Hippocampal formation (tissue), 2 donors: Measurements from ENCODE around the gene UMAD1.
A peak's percentile ranks its signal among the peaks of the same experiment; 100 is the strongest.
"Not testable (repeated sequence)": the region's sequence is repeated elsewhere in the genome, so short reads cannot be mapped to it uniquely, and the experiment has no call there.

ENCODE experiments used
- DNase-seq, 2 donors: peaks; one replicate each; lab custom pipeline; 2025; lab: John Stamatoyannopoulos, UW

UMAD1 gene

DNA sequence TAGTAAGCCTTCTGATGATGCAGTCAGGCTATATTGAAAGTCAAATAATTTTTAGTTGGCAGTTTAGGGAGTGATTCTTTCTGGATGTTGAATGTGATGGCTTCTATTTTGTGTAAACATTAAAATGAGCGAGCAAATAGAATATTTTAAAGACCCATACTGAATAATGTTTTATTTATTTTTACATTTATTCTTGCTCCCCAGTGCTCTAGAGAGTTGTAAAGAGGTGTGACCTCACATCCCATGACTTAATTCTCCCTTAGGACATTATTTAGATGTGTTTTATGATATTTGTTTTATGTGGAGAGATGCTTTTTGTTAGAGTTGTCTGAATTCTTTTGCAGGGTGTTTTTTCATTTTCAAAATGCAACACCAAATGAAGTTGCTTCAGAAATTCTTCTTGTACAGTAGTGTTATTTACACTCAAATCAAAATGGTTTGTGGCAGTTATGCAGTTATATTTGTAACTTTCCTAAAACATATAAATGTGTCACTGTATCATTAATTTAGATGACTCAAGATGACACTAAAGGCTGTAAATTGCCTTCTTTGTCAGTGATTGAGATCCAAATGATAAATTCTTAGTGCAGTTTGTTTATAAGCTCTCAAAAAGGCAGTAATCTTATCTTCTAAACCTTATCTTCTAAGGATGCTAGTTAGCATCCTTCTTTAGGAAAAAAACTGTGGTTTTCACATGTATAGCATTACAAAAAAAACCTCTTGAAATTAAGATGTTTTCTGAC is 12.4 kb downstream of the UMAD1 start:
- DNase-seq = no peak

DNA sequence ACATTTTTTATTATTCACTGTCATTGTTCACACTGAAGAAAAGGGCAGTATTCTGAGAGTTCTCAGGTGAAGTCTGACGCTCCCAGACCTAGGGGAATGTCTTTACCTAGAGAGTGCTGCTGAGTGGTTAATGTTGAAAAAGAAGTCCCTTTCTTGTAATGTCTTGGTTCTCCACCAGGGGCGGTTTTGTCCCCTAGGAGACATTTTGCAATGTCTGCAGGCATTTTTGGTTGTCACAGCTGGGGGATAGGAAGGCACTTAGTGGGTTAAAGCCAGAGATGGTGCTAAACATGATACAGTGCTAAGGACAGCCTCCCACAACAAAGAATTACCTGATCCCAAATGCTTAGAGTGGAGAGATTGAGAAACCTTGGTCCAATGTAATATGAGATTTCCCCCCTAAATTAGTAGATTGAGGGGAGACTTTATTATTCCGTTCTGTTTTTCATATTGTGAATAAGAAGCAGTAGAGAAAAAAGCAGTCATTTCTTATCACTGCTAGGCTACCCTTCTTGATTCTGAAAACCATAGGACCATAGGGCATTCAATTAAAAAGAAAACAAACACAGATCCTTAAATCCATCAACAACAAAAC is 13.1 kb downstream of the UMAD1 start:
- no peak for DNase-seq

DNA sequence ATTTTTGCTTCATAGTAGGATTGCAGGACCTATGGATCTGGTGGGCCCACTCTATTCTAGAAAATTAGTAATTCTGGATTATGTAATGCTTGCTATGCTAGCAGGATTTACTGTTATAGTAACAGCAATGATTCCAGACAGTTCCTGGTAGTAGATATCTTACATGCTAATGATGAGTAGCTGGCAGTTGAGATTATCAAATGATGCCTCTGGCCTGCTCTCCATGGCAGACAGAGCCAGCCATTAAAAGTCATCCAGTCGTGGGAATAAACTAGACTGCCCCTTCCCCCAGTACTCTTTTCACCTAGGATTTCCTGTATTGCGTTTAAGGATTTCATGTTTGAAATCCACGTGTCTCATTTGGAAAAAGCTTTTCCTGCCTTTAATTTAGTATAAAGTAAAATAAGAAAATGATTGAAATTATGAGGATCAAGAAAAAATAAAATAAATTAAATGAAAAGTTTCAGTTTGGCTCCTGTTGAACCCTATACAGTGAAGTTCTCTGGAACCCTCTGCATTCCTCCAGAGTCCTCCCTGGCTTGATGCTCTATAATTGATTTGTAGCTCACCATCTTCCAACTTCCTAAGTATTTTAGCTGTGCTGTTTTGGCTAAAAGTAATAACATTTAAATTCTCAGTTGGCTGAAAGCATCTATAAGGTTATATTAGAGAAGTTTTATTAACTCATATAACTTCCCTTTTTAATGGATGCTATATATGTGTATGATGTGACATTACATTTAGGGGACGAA is 14.6 kb downstream of the UMAD1 start:
- DNase-seq = no peak

DNA sequence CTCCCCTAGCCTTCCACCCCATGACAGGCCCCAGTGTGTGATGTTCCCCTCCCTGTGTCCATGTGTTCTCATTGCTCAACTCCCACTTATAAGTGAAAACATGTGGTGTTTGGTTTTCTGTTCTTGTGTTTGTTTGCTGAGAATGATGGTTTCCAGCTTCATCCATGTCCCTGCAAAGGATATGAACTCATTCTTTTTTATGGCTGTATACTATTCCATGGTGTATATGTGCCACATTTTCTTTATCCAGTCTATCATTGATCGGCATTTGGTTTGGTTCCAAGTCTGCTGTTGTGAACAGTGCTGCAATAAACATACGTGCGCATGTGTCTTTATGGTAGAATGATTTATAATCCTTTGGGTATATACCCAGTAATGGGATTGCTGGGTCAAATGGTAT is 15.9 kb downstream of the UMAD1 start:
- not testable (repeated sequence) for DNase-seq

DNA sequence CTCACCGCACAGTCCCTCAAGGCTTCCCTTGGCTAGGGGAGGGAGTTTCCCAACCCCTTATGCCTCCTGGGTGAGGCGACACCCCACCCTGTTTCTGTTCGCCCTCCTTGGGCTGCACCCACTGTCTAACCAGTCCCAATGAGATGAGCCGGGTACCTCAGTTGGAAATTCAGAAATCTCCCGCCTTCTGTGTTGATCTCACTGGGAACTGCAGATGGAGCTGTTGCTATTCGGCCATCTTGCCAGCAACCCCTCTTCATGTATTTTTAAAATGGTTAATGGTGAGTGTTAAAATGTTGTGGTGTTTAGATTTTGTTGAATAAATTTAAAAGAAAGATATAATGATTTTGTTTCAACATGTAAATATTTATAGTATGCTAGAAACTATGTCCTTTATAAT is 22.0 kb downstream of the UMAD1 start:
- DNase-seq = no peak

DNA sequence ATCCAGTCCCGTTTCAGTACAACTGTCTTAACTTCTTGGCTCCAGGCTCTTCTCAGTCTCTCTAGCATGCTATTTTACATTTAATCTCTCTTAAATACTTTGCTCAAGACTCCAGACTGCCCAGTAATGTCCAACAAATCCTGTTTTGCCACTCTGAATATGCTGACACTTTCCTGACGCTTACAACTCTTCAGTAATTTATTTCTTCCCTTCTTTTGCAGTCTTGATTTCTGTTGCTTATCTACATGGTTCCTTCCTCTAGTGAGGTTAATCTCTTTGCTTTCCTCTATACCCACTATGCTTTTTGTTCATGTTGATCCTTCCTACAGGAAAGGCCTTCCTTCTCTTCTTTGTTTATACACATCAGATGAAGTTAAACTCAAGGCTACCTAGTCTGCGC is 23.7 kb downstream of the UMAD1 start:
- no peak for DNase-seq

DNA sequence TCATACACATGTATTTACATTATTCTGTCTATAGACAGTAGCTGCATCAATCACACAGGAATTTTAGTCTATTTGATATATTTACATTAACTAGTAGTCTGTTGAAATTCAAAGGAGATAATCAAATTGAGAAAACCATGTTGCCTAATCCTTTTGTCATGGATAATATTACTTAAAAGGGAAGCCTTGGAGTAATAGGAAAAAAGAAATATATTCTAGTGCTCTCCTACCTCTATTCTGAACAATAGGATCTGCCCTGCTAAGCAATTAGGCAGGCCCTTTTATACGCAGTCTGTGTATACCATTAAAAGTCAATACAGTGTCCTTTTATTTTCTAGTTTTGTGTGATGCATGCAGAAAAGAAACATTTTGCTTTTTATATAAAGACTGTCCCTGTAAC is 24.5 kb downstream of the UMAD1 start:
- no peak for DNase-seq

DNA sequence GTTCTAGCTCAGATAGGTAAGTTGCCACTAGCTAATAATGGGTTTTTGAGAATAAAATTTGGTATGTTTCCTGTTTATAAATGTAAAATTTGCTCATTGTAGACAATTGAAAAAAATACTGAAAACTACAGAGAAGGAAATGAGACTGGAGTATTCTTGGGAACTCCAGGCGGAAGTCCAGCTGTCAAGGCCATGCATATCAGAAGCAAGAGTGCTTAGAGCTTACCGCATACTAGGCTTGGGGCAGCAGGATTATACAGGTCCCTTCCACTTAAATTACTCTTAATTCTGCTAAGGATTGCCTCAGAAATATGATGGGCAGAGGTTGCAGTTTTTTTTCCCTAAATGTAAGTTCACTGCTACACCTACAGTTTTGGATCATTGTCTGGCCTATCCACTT is 26.6 kb downstream of the UMAD1 start:
- DNase-seq = no peak

DNA sequence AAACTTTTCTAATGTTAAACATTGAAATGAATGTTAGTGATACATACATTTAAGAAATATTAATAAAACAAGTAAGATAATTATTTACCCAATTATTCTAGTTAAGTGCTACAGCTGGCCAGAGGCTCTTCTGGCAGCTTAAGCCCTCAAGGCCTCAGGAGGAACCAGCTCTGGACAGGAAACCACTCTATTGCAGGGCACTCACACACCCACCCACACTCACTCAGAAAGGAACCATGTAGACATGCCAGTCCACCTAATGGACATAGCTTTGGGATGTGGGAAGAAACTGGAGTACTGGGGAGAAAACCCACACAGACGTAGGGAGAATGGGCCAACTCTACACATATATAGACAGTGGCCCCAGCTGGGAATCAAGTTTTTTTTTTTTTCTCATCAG is 28.2 kb downstream of the UMAD1 start:
- DNase-seq = no peak

DNA sequence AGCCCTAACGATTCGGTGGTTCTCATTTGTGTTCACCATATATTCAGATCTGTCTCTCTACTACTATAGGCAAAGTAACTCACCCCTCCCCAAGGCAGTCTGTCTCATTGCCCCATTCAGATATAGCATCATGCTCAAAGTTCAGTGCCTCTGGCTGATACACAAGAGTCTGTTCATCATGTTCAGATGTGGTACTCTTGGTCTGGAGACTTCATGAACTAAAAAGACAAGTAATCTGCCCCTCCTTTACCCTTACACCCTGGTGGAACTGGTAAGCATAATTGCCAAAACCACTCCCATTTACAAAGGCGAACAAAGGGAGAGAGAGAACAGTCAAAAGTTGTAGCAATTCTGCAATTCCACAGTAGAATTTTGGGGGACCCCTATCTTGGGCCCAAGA is 29.9 kb downstream of the UMAD1 start:
- no peak for DNase-seq

DNA sequence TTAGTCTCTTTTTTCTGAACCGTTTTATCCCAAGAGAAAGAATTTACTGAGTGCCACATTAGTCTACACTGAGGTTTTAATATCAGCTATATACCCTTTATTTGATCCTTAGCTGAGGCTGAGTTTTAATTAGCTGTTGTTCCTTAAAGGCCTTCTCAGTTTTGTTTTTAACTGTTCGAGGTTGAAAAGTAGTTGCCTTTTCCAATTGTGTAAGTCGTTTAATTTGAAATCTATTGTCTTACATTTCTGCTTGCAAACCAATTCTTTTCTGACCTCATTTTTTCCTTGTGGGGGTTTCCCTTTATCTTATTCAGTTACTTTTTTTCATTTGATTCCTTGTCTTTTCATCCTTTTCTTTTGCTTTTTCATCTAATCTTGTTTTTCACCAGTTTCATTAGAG is 30.8 kb downstream of the UMAD1 start:
- no peak for DNase-seq

DNA sequence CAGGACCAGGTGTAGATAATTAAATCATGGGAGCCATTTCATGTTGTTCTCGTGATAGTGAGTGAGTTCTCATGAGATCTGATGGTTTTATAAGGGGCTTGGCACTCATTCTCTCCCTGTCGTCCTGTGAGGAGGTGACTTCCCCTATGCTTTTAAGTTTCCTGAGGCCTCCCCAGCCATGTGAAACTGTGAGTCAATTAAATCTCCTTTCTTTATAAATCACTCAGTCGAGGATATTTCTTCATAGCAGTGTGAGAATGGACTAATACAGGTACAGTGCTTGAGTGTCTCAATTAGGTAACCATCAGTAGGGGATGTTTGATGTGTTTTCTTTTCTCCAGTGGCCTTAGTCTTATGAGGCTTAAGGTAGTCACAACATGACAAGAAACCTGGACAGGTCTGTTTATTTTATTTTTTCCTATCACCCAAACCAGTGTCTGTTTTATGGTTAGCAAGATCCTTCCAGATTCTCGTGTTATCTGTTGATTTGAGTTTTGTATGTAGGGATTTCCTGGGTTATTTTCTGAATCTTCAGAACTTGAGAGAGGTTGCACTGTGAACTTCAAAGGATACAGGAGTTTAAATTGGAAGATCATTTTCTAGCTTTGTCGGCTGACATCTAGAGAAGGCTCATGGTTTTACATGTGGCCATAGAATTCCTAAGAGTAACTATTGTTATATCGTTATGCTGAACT is 32.1 kb downstream of the UMAD1 start:
- no peak for DNase-seq

DNA sequence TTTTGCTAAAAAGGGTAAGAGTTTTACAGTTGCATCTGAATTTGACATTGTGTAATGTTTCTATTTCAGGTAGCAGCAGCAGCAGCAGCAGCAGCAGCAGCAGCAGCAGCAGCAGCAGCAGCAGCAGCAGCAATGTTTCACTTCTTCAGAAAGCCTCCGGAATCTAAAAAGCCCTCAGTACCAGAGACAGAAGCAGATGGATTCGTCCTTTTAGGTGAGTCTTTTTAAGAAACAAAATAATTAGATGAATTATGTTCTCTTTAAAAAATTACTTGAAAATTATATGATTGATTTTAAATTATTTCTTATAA is 32.6 kb downstream of the UMAD1 start:
- DNase-seq = no peak

DNA sequence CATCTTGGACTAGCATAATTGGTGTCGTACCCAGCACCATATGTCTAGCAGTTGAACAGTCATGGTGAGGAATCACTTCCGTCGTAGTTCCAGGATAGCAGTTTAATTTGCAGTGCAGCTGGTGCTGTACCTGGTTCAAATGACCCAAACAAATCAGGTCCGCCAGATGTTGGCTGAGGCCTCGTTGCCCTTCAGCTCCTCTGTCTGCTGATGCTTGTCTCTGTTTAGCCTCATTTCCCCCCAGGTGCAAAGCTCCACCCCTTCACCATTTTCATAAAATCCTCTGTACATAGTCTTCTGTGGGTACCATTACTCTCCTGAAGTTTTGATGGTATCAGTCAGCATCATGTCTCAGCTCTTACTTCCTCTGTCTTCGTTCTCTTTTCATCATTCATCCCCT is 35.1 kb downstream of the UMAD1 start:
- DNase-seq = no peak

DNA sequence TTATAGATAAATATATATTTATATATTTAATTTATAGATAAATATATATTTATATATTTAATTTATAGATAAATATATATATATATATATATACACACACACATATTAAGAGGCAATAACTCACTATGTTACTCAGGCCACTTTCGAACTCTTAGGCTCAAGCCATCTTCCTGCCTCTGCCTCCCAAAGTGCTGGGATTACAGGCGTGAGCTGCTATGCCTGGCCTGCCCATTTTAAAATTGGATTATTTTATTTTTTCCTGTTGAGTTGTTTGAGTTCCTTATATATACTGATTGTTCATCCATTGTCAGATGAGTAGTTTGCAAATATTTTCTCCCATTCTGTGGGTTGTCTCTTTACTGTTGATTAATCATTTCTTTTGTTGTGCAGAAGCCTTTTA is 39.1 kb downstream of the UMAD1 start:
- DNase-seq = not testable (repeated sequence)

DNA sequence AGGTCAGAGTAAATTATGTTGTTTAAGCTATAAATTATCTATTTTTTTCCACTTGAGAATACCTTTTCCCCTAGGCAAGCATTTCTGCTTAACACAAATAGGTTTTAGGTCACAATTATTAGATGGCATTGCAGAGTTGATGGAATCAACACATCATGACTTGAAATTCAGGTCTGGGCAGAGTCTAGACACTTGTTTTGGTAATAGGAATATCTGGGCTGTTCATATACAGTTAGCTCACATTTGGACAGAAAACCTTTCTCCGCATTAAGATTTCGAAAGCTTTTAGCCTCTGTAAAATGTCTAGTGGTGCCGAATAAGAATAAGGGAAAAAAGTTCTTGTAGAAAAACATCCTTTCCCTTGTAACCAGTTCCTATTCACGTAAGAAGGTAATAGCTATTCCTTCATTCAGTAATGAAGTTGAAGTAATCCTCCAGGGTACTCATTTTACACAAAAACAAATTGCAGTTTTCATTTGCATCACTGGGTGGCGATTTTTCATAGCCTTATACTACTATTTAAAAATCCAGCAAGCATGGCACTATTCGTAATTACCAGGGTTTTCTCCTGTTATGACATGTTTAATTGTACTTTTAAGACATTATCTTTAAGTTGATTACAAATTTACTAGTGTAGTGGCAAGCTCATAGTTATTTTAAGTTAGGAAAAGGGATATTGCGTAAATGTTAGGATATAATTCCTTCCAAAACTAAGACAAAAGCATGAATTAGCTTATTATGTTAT is 40.8 kb downstream of the UMAD1 start:
- peak in 1 of 2 donors; percentile 88 for DNase-seq

DNA sequence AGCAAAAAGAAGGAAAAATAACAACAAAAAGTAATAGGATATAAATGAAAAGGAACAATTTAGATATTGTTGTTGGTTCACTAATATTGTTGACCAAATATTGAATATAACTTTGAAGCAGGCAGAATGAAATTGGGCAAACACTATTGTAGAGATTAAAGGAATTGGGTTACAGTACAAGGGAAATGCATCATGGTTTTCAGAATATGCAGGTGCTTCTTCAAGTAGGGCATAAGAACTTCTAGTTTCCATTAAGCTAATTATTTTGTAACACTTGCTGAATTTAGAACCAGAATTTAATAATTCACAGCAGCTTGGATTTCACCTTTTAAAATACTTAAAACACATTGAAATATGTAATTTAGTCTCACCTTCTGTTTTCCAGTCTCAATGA is 41.4 kb downstream of the UMAD1 start:
- DNase-seq = no peak

DNA sequence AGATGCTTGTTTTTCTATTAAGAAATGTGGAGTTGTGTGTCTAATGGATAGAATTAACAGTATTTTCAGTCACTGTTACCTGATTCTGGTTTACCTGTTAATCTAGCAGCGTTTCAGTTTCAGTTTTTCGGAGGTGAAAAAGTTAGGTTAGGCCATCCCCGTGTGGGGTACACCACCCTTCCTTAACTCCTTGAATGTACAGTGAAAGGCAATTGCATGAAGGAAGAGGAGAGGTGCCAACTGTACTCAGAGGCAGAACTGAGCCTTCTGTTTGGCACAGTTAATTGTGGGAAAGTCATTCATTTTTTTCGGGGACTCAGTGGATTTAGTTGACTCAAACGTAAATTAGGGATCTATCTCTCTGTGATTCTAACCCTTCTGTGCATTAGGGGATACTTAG is 42.3 kb downstream of the UMAD1 start:
- DNase-seq = no peak

DNA sequence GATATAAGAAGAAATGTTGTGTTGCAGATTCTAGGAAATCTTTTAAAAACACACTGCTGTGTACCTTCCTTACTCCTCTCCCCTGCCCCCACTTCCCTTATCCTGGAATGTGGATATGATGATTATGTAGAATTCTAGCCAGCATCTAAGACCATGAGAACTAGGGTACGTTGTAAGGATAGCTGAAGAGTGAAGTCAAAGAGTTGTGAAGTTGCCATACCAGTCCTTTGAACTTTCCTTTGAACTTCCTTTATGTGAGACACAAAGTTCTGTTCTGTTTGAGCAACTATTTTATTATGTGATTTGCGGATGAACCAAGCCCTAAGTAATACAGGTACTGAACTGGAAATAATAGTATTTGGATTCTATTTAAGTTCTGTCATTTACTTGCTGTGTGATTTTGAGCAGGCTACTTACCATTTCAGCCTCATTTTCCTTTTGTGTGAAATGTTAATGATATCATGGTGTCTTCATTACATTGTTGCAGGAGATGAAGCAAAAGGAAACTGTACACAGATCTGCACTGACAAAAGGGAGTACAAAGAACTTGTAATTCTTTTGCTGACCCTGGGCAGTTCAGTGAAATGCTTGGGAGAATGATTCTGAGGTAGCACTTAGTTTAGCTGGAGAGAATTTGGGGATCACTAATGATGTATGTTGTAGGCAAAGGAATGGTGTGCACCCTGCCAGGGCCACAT is 46.4 kb downstream of the UMAD1 start:
- DNase-seq = no peak

DNA sequence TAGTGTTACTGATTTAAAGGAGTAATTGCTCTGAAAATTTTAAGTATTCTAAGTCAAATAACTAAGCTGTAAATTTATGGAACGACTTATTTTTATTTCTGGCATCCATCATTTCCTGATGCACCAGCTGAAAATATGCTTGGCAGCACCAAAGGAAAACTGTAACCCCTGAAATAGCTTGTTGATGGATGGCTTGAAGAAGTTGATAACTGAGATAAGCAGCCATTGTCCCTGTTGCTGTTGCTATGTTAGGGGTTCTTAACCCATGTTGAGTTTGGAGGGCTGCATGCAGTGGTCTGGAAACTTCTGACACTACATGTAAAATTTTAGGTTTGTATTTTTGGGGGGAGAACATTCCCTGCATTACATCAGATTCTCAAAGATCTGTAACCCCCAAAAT is 47.2 kb downstream of the UMAD1 start:
- DNase-seq = no peak

DNA sequence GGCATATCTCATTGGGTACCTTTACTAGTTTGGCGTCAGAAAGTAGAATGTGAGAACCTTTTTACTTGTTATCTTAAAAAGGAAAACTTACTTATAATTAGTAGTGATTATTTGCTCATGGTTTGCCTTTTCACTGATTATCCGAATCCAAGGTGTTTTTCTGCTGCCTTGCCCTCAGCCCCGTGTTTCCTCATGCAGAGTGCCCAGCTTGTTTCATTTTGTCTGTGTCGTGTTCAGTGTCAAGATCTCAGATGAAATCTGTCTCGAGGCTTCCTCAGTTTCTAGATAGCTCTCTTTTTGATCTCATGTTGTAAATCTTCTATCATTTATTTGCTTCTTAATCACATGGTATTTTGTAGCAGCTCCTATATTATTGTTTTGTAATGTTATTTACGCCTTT is 47.8 kb downstream of the UMAD1 start:
- no peak for DNase-seq

DNA sequence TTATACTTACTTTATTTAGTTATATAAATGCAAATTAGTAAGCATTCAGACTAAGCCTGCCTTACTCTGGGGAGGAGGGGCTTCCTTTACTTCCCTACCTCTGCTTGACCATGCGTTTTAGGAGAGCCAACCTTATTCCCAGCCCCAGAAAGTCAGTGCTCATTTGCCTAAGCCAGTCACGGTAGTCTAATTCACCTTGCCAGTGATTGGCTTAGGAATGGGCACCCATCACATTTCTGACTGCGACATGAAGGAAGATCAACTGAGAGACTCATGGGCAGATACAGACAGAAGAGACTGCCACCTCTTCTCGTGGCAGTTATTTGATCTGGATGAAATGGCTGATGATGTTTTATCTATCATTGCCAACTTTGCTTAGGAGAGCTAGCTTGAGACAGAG is 48.4 kb downstream of the UMAD1 start:
- no peak for DNase-seq
